ENCODE results near the gene ACVR2A. TPM values are rescaled to one million over a fixed set of nuclear protein-coding genes. Genes with fewer than 3 reads are reported as not detected.

The ACVR2A gene
- polyA plus RNA-seq, 3 donors, result 2.6 to 10.5 (median 3.7) TPM

DNA sequence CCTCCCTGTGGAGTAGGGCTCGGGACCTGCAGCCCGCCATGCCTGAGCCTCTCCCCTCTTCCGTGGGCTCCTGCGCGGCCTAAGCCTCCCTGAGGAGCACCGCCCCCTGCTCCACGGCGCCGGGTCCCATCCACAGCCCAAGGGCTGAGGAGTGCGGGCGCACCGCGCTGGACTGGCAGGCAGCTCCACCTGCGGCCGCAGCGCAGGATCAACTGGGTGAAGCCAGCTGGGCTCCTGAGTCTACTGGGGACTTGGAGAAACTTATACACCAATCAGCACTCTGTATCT is 17.8 kb upstream of the ACVR2A start:
- peaks cover 0 to 14% of the 10 kb centered on the region in 2 donors for H3K4me1 ChIP-seq (ENCODE audit: control insufficient read depth in 1 of 2, insufficient read depth in 2 of 2, low read length in 2 of 2)
- no peaks in the 10 kb centered on the region for H4K20me1 ChIP-seq (ENCODE audit: insufficient read depth, low read length)
- no peaks in the 10 kb centered on the region for H3K36me3 ChIP-seq (replicated peaks in 1 of 2; ENCODE audit: control insufficient read depth in 1 of 2, insufficient read depth in 2 of 2, low read length in 2 of 2)
- no peaks in the 10 kb centered on the region for H3K36me3 Mint-ChIP-seq
- no peak overlapping the region for H3K27ac Mint-ChIP-seq
- intact Hi-C loops (cut with micrococcal nuclease), result no loop called here
- no peak overlapping the region for H3K9ac ChIP-seq (ENCODE audit: insufficient read depth, low read length, poor library complexity, severe bottlenecking)
- H2AFZ ChIP-seq (ENCODE audit: insufficient read depth, low read depth, low read length, poor library complexity, severe bottlenecking), result no peak overlapping the region
- H3K9me3 ChIP-seq (replicated peaks in 1 of 2; ENCODE audit: control insufficient read depth in 1 of 2, insufficient read depth in 1 of 2, low read length in 2 of 2), result peaks cover 5 to 8% of the 10 kb centered on the region in 2 donors
- no peak overlapping the region for H3K4me3 ChIP-seq (replicated peaks in 1 of 3; ENCODE audit: low read depth in 2 of 3, low read length in 3 of 3)
- 96% methylated on average over 13 of the region's 16 CpGs for WGBS (ENCODE audit: insufficient coverage)
- peaks cover 3 to 15% (median 10%) of the 10 kb centered on the region in 7 donors for H3K9me3 Mint-ChIP-seq
- H3K79me2 ChIP-seq (ENCODE audit: insufficient read depth, low read length), result no peaks in the 10 kb centered on the region
- no peak for DNase-seq
- H3K4me3 Mint-ChIP-seq, result no peak overlapping the region
- H3K27ac ChIP-seq (ENCODE audit: low read depth in 1 of 2, low read length in 2 of 2), result no peak overlapping the region
- H3K4me2 ChIP-seq (replicated peaks; ENCODE audit: extremely low read depth, low read length, poor library complexity, severe bottlenecking), result no peak overlapping the region
- peaks cover 14% of the 10 kb centered on the region for H3K4me1 Mint-ChIP-seq
- TF ChIP-seq, protein P1, sequence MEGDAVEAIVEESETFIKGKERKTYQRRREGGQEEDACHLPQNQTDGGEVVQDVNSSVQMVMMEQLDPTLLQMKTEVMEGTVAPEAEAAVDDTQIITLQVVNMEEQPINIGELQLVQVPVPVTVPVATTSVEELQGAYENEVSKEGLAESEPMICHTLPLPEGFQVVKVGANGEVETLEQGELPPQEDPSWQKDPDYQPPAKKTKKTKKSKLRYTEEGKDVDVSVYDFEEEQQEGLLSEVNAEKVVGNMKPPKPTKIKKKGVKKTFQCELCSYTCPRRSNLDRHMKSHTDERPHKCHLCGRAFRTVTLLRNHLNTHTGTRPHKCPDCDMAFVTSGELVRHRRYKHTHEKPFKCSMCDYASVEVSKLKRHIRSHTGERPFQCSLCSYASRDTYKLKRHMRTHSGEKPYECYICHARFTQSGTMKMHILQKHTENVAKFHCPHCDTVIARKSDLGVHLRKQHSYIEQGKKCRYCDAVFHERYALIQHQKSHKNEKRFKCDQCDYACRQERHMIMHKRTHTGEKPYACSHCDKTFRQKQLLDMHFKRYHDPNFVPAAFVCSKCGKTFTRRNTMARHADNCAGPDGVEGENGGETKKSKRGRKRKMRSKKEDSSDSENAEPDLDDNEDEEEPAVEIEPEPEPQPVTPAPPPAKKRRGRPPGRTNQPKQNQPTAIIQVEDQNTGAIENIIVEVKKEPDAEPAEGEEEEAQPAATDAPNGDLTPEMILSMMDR (IDR thresholded peaks at IDR 0.05), result no peak
- H3K27me3 ChIP-seq (ENCODE audit: control insufficient read depth in 2 of 2, insufficient read depth in 2 of 2, low read length in 2 of 2), result no peaks in the 10 kb centered on the region
- peaks cover 0 to 3% (median 0%) of the 10 kb centered on the region in 3 donors for H3K27me3 Mint-ChIP-seq (ENCODE audit: low read depth in 3 of 3)

DNA sequence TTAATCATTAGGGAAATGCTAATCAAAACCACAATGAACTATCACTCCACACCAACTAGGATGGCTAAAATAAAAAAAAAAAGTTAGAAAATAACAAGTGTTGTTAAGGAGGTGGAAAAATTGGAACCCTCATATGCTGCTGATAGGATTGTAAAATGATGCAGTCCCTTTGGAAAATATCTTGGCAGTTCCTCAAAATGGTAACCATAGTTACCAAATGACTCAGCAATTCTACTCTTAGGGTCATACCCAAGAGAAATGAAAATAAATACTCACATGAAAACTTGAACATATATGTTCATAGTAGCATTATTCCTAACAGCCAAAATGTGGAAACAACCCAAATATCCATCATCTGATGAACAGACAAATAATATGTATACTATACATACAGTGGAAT is 15.7 kb upstream of the ACVR2A start:
- intact Hi-C loops (cut with micrococcal nuclease), result no loop called here
- Histone ChIP-seq H3K4me1 (ENCODE audit: control insufficient read depth in 1 of 2, insufficient read depth in 2 of 2, low read length in 2 of 2) (peaks cover 0 to 14% of the 10 kb centered on the region in 2 donors), H4K20me1 (ENCODE audit: insufficient read depth, low read length) (no peaks in the 10 kb centered on the region), H3K9ac (ENCODE audit: insufficient read depth, low read length, poor library complexity, severe bottlenecking) (no peak overlapping the region), H3K9me3 (replicated peaks in 1 of 2; ENCODE audit: control insufficient read depth in 1 of 2, insufficient read depth in 1 of 2, low read length in 2 of 2) (peaks cover 5 to 8% of the 10 kb centered on the region in 2 donors), H3K36me3 (replicated peaks in 1 of 2; ENCODE audit: control insufficient read depth in 1 of 2, insufficient read depth in 2 of 2, low read length in 2 of 2) (no peaks in the 10 kb centered on the region), H3K79me2 (ENCODE audit: insufficient read depth, low read length) (no peaks in the 10 kb centered on the region), H2AFZ (ENCODE audit: insufficient read depth, low read depth, low read length, poor library complexity, severe bottlenecking) (no peak overlapping the region), H3K27me3 (ENCODE audit: control insufficient read depth in 2 of 2, insufficient read depth in 2 of 2, low read length in 2 of 2) (no peaks in the 10 kb centered on the region), H3K4me3 (replicated peaks in 1 of 3; ENCODE audit: low read depth in 2 of 3, low read length in 3 of 3) (no peak overlapping the region), H3K4me2 (replicated peaks; ENCODE audit: extremely low read depth, low read length, poor library complexity, severe bottlenecking) (no peak overlapping the region), H3K27ac (ENCODE audit: low read depth in 1 of 2, low read length in 2 of 2) (no peak overlapping the region)
- DNase-seq, result peak in 2 of 3 donors; percentile 39 to 62
- TF ChIP-seq, protein P1 (IDR thresholded peaks at IDR 0.05), result no peak
- Mint-ChIP-seq H3K27ac (no peak overlapping the region), H3K27me3 (ENCODE audit: low read depth in 3 of 3) (peaks cover 0 to 1% (median 0%) of the 10 kb centered on the region in 3 donors), H3K4me3 (no peak overlapping the region), H3K4me1 (peaks cover 14% of the 10 kb centered on the region), H3K36me3 (no peaks in the 10 kb centered on the region), H3K9me3 (peaks cover 5 to 15% (median 9%) of the 10 kb centered on the region in 7 donors)
